Prostate gland (tissue), 2 donors: Measurements from ENCODE around the gene GTF2I. TPM values are rescaled to one million over a fixed set of nuclear protein-coding genes. Genes with fewer than 3 reads are reported as not detected.

Experiments
- DNase-seq: peaks from one replicate; pipeline ENCODE4 v3.0.0-alpha.2; 2019; ENCODE audit warnings: low spot score
- H3K27ac ChIP-seq, 2 donors: fragments of 200-600 bp; sonication (generic); 2 replicates each; pipeline ENCODE4 v1.5.1; 2017 to 2019
- H3K27me3 ChIP-seq: fragments of 200-600 bp; sonication (generic); replicated peaks from 2 replicates; pipeline ENCODE4 v1.5.1; 2019; ENCODE audit not compliant: insufficient read depth
- H3K36me3 ChIP-seq, 2 donors: fragments of 200-600 bp; sonication (generic); 1 replicate in 1 of 2; 2 replicates in 1 of 2; pipeline versions ENCODE4 v1.5.1 to v1.8.1; 2017 to 2019
- H3K4me1 ChIP-seq: fragments of 200-600 bp; sonication (generic); replicated peaks from 2 replicates; pipeline ENCODE4 v1.5.1; 2019
- H3K4me3 ChIP-seq, 2 donors: fragments of 200-600 bp; sonication (generic); 2 replicates each; pipeline ENCODE4 v1.5.1; 2017 to 2019
- H3K9me3 ChIP-seq: fragments of 200-600 bp; sonication (generic); 2 replicates; pipeline ENCODE4 v1.5.1; 2017
- CTCF ChIP-seq, 4 experiments: fragments of 200-600 bp in 2 of 4; fragments of 450-650 bp in 2 of 4; sonication (generic) in 2 of 4; IDR thresholded peaks; 1 replicate in 3 of 4; 2 replicates in 1 of 4; pipeline ENCODE4 v1.5.1; 2016 to 2019; ENCODE audit warnings: antibody characterized with exemption in 4 of 4, mild to moderate bottlenecking in 2 of 4, moderate library complexity in 2 of 4
- POLR2A ChIP-seq: fragments of 450-650 bp; IDR thresholded peaks from one replicate; pipeline ENCODE4 v1.6.1; 2016; ENCODE audit warnings: antibody characterized with exemption, mild to moderate bottlenecking
- POLR2AphosphoS5 ChIP-seq: sonication (generic); formaldehyde crosslinking; IDR thresholded peaks from one replicate; pipeline ENCODE4 v1.6.1; 2017; ENCODE audit warnings: antibody characterized with exemption
- WGBS: methylation state at CpG from one replicate; pipeline ENCODE4 v1.1.5; 2018; 5-methylcytosine and 5-hydroxymethylcytosine counted together
- intact Hi-C: fragments of 100-400 bp; cut with DNase I; formaldehyde crosslinking; loops from one replicate; pipeline ENCODE4 v1.14.2; 2022
- total RNA-seq, 2 donors: library from RNA; depleted of rRNA; stranded (reverse); fragments of >200 nt; gene quantifications; one replicate each; pipeline ENCODE4 v1.1.0, GENCODE V29; 2016

The GTF2I gene
- total RNA-seq, 2 donors from 2014 or later = 149 to 212 TPM

GRCh38 chr7:74619235-74619860 lies 38.2 kb upstream of the GTF2I start:
- no peaks in the 10 kb centered on the region for H3K36me3 ChIP-seq
- H3K27ac ChIP-seq = no peak overlapping the region
- H3K9me3 ChIP-seq = no peaks in the 10 kb centered on the region
- H3K27me3 ChIP-seq = no peaks in the 10 kb centered on the region
- intact Hi-C loops = no loop called here
- TF ChIP-seq CTCF (IDR thresholded peaks at IDR 0.05) (no peak), POLR2A (no peak), POLR2AphosphoS5 (no peak)
- 80% methylated on average over 14 of the region's 14 CpGs for WGBS
- DNase-seq = no peak
- no peaks in the 10 kb centered on the region for H3K4me1 ChIP-seq
- H3K4me3 ChIP-seq = no peak overlapping the region

GRCh38 chr7:74622228-74622749 lies 35.2 kb upstream of the GTF2I start:
- Histone ChIP-seq H3K9me3 (no peaks in the 10 kb centered on the region), H3K4me1 (no peaks in the 10 kb centered on the region), H3K36me3 (no peaks in the 10 kb centered on the region), H3K4me3 (no peak overlapping the region), H3K27ac (no peak overlapping the region), H3K27me3 (no peaks in the 10 kb centered on the region)
- no peak for TF ChIP-seq POLR2A
- no peak for TF ChIP-seq CTCF (IDR thresholded peaks at IDR 0.05)
- no peak for TF ChIP-seq POLR2AphosphoS5
- WGBS = 95% methylated on average over 5 of the region's 5 CpGs
- DNase-seq = no peak
- intact Hi-C loops = no loop called here

- no peak overlapping the region for H3K4me3 ChIP-seq
These were observed 34.4 kb upstream of the GTF2I start for GRCh38 chr7:74623135-74623534.

GRCh38 chr7:74625446-74625845 lies 32.1 kb upstream of the GTF2I start:
- intact Hi-C loops = no loop called here
- DNase-seq = no peak
- TF ChIP-seq CTCF (IDR thresholded peaks at IDR 0.05) (no peak), POLR2A (no peak), POLR2AphosphoS5 (no peak)
- H3K27ac ChIP-seq = peak overlapping the region in 1 of 2 donors; percentile 33
- WGBS = 9% methylated on average over 3 of the region's 3 CpGs
- no peaks in the 10 kb centered on the region for H3K4me1 ChIP-seq
- H3K36me3 ChIP-seq = no peaks in the 10 kb centered on the region
- no peak overlapping the region for H3K4me3 ChIP-seq
- no peaks in the 10 kb centered on the region for H3K9me3 ChIP-seq
- H3K27me3 ChIP-seq = no peaks in the 10 kb centered on the region

More at GRCh38 chr7:74623135-74623534, 34.4 kb upstream of the GTF2I start:
- H3K36me3 ChIP-seq = no peaks in the 10 kb centered on the region
- H3K9me3 ChIP-seq = no peaks in the 10 kb centered on the region
- no peak overlapping the region for H3K27ac ChIP-seq
- 84% methylated on average over 9 of the region's 9 CpGs for WGBS
- DNase-seq = no peak
- TF ChIP-seq POLR2AphosphoS5 = no peak
- no peak for TF ChIP-seq POLR2A
- TF ChIP-seq CTCF (IDR thresholded peaks at IDR 0.05) = no peak
- H3K4me1 ChIP-seq = no peaks in the 10 kb centered on the region
- H3K27me3 ChIP-seq = no peaks in the 10 kb centered on the region
- intact Hi-C loops = no loop called here
